22Rv1 (cell line): ENCODE measurements around the gene SCGB3A2.

Experiments
- CTCF ChIP-seq: fragments of 450-650 bp; IDR thresholded peaks from 2 replicates; pipeline ENCODE4 v1.5.1; 2017; ENCODE audit warnings: mild to moderate bottlenecking
- ZFX ChIP-seq: fragments of 450-650 bp; IDR thresholded peaks from 2 replicates; pipeline ENCODE4 v1.6.1; 2017; ENCODE audit warnings: antibody characterized with exemption, borderline replicate concordance

- TF ChIP-seq CTCF (no peak), ZFX (no peak)
Observed at GRCh38 chr5:147879784-147880183, 1.3 kb downstream of the SCGB3A2 start.
